Natural killer cell treated with Interleukin-12 subunit alpha and Interleukin-12 subunit beta and Interleukin-15 and Interleukin-18, amount 100 ng/mL, for 72 hours (primary cell): ENCODE measurements around the gene NBPF1. TPM values are rescaled to one million over a fixed set of nuclear protein-coding genes. Genes with fewer than 3 reads are reported as not detected.
"Not testable (repeated sequence)": the region's sequence is repeated elsewhere in the genome, so short reads cannot be mapped to it uniquely, and the experiment has no call there.

ENCODE experiments used
- ATAC-seq, 2 donors: fragments of 150-1000 bp; cut with Tn5 transposase in 1 of 2; sonication (Bioruptor Pico), chemical (Tn5 transposase) in 1 of 2; 2 replicates each; pipeline ENCODE4 v1.10.0; 2021
- DNase-seq: peaks from one replicate; pipeline ENCODE4 v3.0.0; 2022; ENCODE audit warnings: low spot score
- H3K27ac Mint-ChIP-seq, 2 donors: 1 replicate in 1 of 2; 2 replicates in 1 of 2; pipeline ENCODE4 v1.8.0; 2022; ENCODE audit warnings: mixed read lengths in 2 of 2, mild to moderate bottlenecking in 1 of 2, moderate library complexity in 1 of 2
- H3K27me3 Mint-ChIP-seq, 2 donors: 1 replicate in 1 of 2; 2 replicates in 1 of 2; pipeline ENCODE4 v1.8.0; 2022; ENCODE audit warnings: mixed read lengths in 2 of 2
- H3K36me3 Mint-ChIP-seq: one replicate; pipeline ENCODE4 v1.8.0; 2022; ENCODE audit warnings: mixed read lengths
- H3K4me1 Mint-ChIP-seq, 2 donors: 1 replicate in 1 of 2; 2 replicates in 1 of 2; pipeline ENCODE4 v1.8.0; 2022; ENCODE audit warnings: low read depth in 2 of 2, mixed read lengths in 2 of 2, mild to moderate bottlenecking in 1 of 2
- H3K4me3 Mint-ChIP-seq: one replicate; pipeline ENCODE4 v1.8.0; 2022; ENCODE audit warnings: mixed read lengths
- H3K9me3 Mint-ChIP-seq: 2 replicates; pipeline ENCODE4 v1.8.0; 2022; ENCODE audit warnings: mixed read lengths
- total RNA-seq, 2 donors: library from RNA; stranded (reverse); gene quantifications; one replicate each; pipeline ENCODE4 v1.2.3, GENCODE V29; 2022

Gene NBPF1
- total RNA-seq, 2 donors from 2014 or later, result 6.3 to 10.0 TPM

DNA sequence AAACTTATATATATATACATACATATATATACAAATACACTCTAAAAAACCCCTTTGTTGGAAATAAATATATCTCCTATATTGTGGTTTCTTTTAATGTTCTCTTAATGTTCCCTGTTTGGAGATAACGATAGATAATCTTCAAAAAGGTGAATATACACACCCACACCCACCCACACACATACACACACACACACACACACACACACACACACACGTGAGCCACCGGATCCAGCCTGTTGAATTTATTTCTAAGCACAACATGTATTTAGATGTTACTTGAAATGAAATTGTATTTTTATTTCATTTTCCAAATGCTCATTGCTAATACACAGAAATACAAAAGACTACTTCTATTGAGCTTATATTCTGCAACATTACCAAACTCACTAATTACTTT lies 14.0 kb downstream of the NBPF1 start:
- DNase-seq, H3K4me3 Mint-ChIP-seq, H3K4me1 Mint-ChIP-seq, ATAC-seq, H3K27me3 Mint-ChIP-seq, H3K36me3 Mint-ChIP-seq, H3K27ac Mint-ChIP-seq, H3K9me3 Mint-ChIP-seq: not testable (repeated sequence)

DNA sequence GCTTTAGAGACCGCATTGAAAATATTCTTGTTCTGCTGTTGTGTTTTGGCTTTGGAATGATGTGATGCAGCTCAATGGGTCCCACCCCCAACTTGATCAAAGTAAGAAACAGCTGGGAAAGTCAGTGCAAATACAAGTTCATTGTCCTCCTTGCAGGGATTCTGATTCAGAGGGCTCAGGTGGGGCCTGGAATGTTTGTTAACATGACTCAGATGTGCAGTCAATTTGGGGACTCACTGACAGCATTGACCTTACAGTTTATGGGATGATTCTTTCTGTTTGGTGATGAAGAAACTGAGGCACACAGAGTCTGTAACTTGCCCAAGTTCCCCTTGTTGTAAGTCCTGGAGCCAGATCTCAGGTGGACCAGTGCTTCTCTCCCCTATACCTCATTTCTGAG lies 18.1 kb downstream of the NBPF1 start:
- H3K36me3 Mint-ChIP-seq, H3K4me3 Mint-ChIP-seq, H3K9me3 Mint-ChIP-seq, H3K27ac Mint-ChIP-seq, H3K27me3 Mint-ChIP-seq, ATAC-seq, H3K4me1 Mint-ChIP-seq, DNase-seq: not testable (repeated sequence)

DNA sequence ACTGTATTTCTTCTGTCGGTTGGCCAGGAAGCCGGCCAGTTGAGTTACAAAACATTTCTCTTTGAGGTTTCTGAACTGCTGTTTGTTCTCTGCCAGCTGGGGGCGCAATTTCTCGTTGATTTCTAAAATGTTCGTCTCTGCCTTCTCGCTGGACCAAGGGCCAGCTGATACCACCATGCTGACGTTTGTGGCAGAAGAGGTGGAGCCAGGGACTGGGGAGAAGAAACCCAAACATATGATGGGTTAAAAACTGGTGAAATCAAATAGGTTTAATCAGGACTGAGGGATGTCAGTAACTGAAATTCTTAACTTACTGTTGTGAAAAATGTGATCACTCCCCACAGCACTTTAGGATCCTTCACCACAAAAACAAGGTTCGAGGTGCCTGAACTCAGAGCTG lies 21.5 kb downstream of the NBPF1 start:
- DNase-seq, H3K4me3 Mint-ChIP-seq, H3K4me1 Mint-ChIP-seq, H3K36me3 Mint-ChIP-seq, H3K27ac Mint-ChIP-seq, ATAC-seq, H3K27me3 Mint-ChIP-seq, H3K9me3 Mint-ChIP-seq: not testable (repeated sequence)

DNA sequence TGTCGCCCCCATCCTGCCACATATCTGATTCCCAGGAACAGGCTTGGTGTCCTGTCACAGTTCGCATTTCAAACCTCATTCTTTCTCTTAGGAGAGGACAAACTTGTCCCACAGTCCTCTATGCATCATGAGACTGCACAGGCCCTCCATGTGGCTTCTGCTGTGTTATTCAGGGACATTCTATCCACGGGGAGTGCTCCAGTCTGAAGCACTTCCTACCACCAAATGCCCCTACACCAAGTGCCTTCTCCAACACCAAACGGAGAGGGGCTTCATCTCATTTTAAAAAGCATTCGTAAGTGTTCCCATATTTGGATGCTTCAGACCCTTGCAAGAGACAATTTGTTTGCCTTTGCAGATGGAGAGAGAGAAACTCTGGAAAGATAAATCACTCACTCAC lies 25.3 kb downstream of the NBPF1 start:
- DNase-seq, H3K27me3 Mint-ChIP-seq, H3K36me3 Mint-ChIP-seq: not testable (repeated sequence)

DNA sequence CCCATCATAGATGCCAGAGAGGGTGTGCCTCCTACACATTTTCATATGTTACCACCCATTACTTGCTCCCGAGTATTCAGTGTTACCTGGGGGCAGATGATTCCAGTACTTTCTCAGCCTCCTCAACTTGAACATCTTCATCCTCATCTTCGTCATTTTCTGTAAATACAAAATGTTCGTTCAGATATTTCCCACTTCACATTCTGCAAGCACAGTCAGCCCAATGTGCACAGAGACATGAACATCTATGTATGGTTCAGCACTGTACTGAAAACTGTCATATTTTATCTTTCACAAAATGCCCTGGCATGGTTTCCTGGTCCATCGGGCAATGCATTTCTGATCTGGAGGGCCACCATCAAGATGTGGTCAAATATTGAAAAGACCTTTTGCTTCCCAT lies 25.7 kb downstream of the NBPF1 start:
- not testable (repeated sequence) for DNase-seq, ATAC-seq, H3K27ac Mint-ChIP-seq, H3K4me1 Mint-ChIP-seq, H3K27me3 Mint-ChIP-seq, H3K4me3 Mint-ChIP-seq, H3K9me3 Mint-ChIP-seq, H3K36me3 Mint-ChIP-seq

More for the DNA sequence above, 25.3 kb downstream of the NBPF1 start:
- H3K9me3 Mint-ChIP-seq, H3K4me3 Mint-ChIP-seq, ATAC-seq, H3K4me1 Mint-ChIP-seq, H3K27ac Mint-ChIP-seq: not testable (repeated sequence)

DNA sequence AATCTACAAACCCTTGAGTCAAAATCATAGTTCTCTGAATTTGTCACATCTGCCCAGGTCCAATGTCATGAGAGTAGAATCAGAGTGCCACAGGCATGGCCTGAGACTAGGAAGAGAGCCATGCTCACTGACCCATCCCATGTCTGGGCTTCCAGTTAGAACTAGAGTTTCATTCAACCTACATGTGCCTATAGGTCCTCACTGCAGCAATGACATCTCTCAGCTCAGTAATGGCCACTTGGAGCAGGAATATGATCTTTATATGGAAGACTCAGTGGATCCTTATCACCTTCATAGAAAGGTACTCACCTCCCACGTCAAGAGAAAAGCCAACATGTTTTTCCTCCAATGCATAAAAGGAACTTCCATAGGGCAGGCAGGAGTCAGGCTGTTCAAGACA lies 48.0 kb downstream of the NBPF1 start:
- not testable (repeated sequence) for H3K27me3 Mint-ChIP-seq, DNase-seq, H3K36me3 Mint-ChIP-seq, H3K4me3 Mint-ChIP-seq, H3K9me3 Mint-ChIP-seq, ATAC-seq, H3K27ac Mint-ChIP-seq, H3K4me1 Mint-ChIP-seq

DNA sequence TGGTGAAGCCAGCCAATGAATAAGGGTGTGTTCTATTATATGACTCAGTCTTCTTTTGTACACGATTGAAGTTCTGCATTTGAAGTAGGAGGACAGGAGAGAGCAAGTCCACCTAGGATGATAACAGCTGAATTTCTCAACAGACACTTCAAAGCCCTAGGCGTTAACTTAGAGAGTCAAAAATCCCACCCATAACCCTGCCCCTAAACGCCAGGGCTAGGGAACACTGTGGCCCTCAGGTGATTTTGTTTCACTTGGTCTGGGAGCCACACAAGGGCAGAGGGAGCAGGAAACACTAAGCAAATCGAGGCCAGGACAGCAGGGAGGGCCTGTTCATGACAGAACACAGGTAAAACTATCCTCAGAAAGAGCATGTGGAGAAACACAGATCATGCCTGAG lies 52.3 kb downstream of the NBPF1 start:
- not testable (repeated sequence) for H3K4me1 Mint-ChIP-seq, H3K27me3 Mint-ChIP-seq, DNase-seq, H3K4me3 Mint-ChIP-seq, H3K27ac Mint-ChIP-seq, H3K9me3 Mint-ChIP-seq, ATAC-seq, H3K36me3 Mint-ChIP-seq

DNA sequence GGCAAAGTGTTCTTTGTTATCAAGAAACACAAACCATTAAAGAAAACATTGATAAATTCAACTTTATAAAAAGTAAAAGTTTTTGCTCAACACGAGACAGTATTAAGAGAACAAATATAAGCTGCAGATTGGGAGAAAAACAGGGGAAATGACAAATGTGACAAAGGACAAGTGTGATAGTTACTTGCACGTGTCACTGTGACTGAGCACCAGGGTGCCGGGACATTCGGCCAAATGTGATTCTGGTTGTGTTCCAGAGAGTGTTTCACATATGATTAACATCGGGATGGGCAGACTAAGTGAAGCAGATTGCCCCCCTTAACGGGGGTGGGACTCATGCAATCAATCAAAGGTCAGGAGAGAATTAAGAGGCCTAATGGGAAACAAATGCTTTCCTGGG lies 52.9 kb downstream of the NBPF1 start:
- H3K27ac Mint-ChIP-seq, H3K4me1 Mint-ChIP-seq, H3K27me3 Mint-ChIP-seq, H3K4me3 Mint-ChIP-seq, H3K9me3 Mint-ChIP-seq, H3K36me3 Mint-ChIP-seq, DNase-seq, ATAC-seq: not testable (repeated sequence)

DNA sequence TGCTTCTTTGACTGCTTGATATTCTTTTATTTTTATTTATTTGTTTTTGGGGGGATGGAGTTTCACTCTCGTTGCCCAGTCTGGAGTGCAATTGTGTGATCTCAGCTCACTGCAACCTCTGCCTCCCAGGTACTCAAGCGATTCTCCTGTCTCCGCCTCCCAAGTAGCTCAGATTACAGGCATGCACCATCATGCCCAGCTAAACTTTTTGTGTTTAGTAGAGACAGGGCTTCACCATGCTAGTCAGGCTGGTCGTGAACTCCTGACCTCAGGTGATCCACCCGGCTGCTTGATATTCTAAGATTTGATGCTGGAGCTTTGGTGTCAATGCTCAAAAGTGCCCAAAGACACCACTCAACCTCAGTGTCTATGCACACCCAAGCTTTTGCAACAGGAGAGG lies 53.7 kb downstream of the NBPF1 start:
- not testable (repeated sequence) for H3K27ac Mint-ChIP-seq, H3K4me1 Mint-ChIP-seq, DNase-seq, H3K36me3 Mint-ChIP-seq, ATAC-seq, H3K9me3 Mint-ChIP-seq, H3K4me3 Mint-ChIP-seq, H3K27me3 Mint-ChIP-seq

DNA sequence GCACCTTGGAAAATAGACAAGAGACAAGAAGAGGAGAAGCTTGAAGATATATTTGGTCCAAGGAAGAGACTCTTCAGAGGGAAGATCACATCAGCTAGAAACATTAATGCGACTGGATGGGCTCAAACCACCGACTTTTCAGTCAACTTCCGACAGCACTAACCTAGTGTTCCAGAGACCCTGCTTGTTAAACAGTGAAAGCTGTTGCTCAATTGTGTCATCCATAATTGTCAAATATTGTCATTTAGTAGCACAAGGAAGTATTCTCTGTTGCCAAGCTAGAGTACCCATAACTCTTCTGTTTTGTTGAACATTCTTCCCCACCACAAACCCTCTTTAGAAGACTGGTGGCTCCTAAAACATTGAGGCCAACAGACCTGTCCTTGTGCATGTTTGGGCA lies 56.3 kb downstream of the NBPF1 start:
- H3K9me3 Mint-ChIP-seq, H3K4me3 Mint-ChIP-seq, H3K36me3 Mint-ChIP-seq, H3K27me3 Mint-ChIP-seq, DNase-seq, ATAC-seq, H3K27ac Mint-ChIP-seq, H3K4me1 Mint-ChIP-seq: not testable (repeated sequence)

DNA sequence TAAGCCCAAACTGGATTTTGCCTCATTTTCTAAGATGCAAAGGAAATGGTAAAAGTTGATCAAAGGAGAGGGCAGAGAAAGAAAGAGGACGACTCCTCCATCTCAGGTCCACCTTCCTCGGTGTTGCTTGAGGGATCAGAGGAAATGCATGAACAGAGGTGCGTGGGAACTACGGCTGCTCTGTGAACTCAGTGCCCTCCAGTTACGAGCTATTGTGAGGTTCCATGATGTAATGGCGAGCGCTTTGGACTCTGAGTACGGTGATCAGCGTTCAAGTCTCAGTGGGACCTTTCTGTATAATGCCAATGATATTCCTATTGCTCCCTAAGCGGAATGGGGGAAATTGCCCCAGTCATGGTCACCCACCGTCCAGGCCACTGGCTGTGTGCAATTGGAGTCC lies 60.1 kb downstream of the NBPF1 start:
- not testable (repeated sequence) for DNase-seq, H3K27me3 Mint-ChIP-seq, H3K36me3 Mint-ChIP-seq, H3K4me3 Mint-ChIP-seq, H3K4me1 Mint-ChIP-seq, H3K27ac Mint-ChIP-seq, H3K9me3 Mint-ChIP-seq
- peak in 1 of 2 donors; percentile 20 for ATAC-seq

DNA sequence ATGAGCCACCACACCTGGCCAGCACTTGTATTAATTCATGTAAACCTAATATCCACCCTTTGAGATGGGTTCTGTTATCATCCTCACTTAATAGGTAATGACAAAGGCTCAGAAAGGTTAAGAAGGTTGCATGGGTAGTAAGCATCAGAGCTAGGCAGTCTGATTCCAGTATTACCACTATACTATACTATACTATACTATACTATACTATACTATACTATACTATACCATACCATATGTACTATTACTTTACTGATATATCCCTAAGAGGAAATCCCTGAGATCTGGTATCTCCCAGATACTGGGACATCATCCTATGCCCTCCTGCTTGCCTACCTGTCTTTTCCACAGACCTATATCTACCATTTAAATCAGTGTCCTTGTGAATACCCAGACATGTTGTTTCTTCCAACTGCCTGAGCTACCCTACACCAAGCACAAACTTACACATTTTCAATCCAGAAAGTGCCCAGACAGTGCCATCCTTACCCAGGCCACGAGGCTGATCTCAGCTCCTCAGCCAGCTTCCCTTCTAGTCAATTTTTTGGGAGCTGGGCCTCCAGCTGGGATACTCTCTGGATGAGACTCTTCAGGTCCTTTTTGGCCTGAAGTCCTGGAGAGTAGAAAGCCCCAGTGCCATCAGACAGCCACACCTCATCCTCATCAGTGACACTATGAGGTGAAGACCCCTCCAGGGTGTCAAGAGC lies 63.0 kb downstream of the NBPF1 start:
- not testable (repeated sequence) for H3K27me3 Mint-ChIP-seq, DNase-seq, H3K4me1 Mint-ChIP-seq, H3K4me3 Mint-ChIP-seq, H3K27ac Mint-ChIP-seq, H3K9me3 Mint-ChIP-seq, H3K36me3 Mint-ChIP-seq
- peak in 1 of 2 donors; percentile 37 for ATAC-seq

DNA sequence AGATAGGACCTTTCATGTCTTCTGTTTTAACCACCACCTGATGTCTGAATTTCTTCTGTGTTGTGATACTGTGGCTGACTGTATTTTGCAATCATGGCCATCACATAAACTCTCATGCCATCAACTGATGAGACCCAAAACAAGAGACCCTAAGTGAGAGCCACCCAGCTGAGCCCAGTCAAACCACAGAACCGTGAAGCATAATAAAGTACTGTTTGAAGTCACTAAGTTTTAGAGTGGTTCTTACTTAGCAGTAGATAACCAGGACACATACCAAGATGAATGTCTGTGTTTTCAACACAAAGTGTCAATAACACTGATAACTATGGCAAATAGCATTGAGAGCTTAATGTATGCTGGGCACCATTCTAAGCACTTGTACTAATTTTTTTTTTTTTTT lies 63.8 kb downstream of the NBPF1 start:
- not testable (repeated sequence) for DNase-seq, ATAC-seq, H3K4me1 Mint-ChIP-seq, H3K36me3 Mint-ChIP-seq, H3K4me3 Mint-ChIP-seq, H3K27me3 Mint-ChIP-seq, H3K9me3 Mint-ChIP-seq, H3K27ac Mint-ChIP-seq

DNA sequence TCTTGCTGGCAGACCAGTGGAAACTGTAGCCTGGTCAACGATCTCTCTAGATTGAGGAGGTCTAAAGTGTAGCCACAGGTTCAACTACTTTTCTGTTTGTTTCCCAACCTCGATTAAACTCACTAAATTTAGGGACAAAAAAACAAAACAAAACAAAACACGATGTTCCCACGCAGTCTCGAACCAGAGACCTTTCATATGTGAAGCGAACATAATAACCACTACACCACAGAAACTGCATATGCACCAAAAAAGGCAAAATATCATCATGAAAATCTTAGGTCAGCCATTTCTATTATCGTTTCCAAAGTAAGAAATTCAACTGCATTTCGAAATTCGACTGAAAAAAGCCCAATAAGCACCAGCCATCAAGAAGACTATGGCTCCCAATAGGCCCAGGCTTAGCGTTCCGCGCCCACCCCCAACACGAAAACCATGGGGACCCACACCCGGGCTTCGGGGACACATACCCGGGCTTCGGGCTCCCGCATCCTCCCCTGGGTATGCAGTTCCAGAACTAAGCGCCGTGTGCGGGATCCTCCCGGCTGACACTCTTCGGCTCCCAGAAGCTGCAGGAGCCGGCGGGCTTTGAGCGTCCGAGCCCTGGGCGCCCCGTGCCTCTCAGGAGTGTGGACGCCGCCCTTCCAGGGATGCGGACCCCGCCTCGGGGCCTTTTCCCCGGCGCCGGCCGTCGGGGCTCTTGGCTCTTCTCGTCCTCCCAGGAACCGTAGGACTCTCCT lies 65.7 kb downstream of the NBPF1 start:
- not testable (repeated sequence) for H3K27me3 Mint-ChIP-seq, H3K9me3 Mint-ChIP-seq, H3K4me3 Mint-ChIP-seq, ATAC-seq, H3K4me1 Mint-ChIP-seq, H3K36me3 Mint-ChIP-seq, DNase-seq, H3K27ac Mint-ChIP-seq

DNA sequence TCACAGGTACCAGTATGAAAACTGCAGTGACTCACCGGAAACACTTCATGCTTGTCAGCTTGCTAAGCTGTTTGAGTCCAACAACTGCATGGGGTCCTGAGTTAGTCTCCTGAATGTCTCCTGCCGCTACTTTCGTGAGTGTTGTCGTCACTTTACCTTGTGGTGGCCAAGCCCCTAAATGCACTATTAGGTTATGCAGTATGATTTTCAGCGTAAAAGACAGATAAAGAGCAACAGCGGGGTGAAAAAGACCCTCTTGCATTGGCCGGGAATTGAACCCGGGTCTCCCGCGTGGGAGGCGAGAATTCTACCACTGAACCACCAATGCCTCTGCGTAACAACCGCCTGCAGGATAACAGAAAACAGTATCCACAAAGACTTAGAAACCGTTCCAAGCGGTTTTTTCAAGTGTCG lies 67.7 kb downstream of the NBPF1 start:
- not testable (repeated sequence) for H3K36me3 Mint-ChIP-seq, DNase-seq, H3K9me3 Mint-ChIP-seq, H3K27me3 Mint-ChIP-seq, H3K4me1 Mint-ChIP-seq, H3K4me3 Mint-ChIP-seq
- H3K27ac Mint-ChIP-seq, result peak overlapping the region in 1 of 2 donors; percentile 58
- peak; percentile 52 to 79 for ATAC-seq
